ENCODE data around the gene COL13A1. TPM values are rescaled to one million over a fixed set of nuclear protein-coding genes. Genes with fewer than 3 reads are reported as not detected.

The COL13A1 gene
- total and polyA plus RNA-seq, 2 of the 8 experiments (the other 6 are each of a cell fraction or from before 2014, with no cell fraction given): 2.6 to 5.2 TPM

DNA sequence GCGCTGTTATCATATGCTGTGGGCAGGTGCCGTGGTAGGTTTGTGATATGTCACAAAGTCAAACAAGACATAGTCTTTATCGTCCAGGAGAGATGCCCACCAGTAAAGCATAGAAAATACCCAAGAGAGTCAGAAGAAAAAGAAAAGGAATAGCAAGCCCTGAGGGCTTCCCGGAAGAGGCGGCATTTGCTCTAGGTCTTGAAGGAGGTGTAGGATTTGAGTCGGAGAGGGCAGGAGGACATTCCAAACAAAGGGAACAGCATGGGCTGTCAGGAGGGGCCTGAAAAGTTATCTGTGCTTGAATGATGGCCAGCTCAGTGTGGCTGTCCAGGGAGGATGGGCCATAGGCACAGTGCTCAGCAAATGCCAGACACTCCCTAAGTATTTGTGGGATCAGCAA is 42.2 kb downstream of the COL13A1 start:
- Histone ChIP-seq H3K23me2 (ENCODE audit: low read depth, low read length) (no peaks in the 10 kb centered on the region), H3K79me1 (ENCODE audit: low read depth, low read length) (no peaks in the 10 kb centered on the region), H4K5ac (ENCODE audit: insufficient read length, low read depth, low read length) (no peak overlapping the region), H3K9me3 (ENCODE audit: insufficient read depth in 2 of 2, low read depth in 1 of 2, low read length in 1 of 2) (no peaks in the 10 kb centered on the region), H3K9ac (replicated peaks in 1 of 4; ENCODE audit: extremely low read depth in 1 of 4, low read depth in 3 of 4, low read length in 3 of 4) (no peak overlapping the region), H2BK120ac (replicated peaks; ENCODE audit: low read depth, low read length) (no peak overlapping the region), H2BK15ac (ENCODE audit: low read length) (0 out of 2 replicates have a peak overlapping the region, but pooled peaks have one; percentile 55), H4K20me1 (replicated peaks in 1 of 2; ENCODE audit: control insufficient read depth in 1 of 2, insufficient read depth in 2 of 2, low read length in 2 of 2) (no peaks in the 10 kb centered on the region), H3K4me2 (ENCODE audit: insufficient read depth in 1 of 2, low read depth in 2 of 2, low read length in 2 of 2) (no peak overlapping the region), H2BK5ac (ENCODE audit: low read depth, low read length) (no peak overlapping the region), H3K4ac (replicated peaks; ENCODE audit: insufficient read length, low read depth, low read length) (peak overlapping the region; percentile 17), H3K4me3 (ENCODE audit: extremely low read depth in 1 of 4, insufficient read depth in 2 of 4, low read depth in 3 of 4, low read length in 4 of 4) (no peak overlapping the region), H3K23ac (ENCODE audit: insufficient read length) (no peak overlapping the region), H4K91ac (replicated peaks; ENCODE audit: insufficient read length, low read length) (no peak overlapping the region), H4K8ac (ENCODE audit: extremely low read depth, insufficient read depth, low read length) (no peak overlapping the region), H3K14ac (ENCODE audit: insufficient read length) (no peak overlapping the region), H2BK12ac (ENCODE audit: low read depth, low read length) (no peak overlapping the region), H2BK20ac (ENCODE audit: low read length) (peak overlapping the region; percentile 67; the same call in 1 of the 2 replicates), H3K27ac (ENCODE audit: low read depth, low read length) (no peak overlapping the region), H3K36me3 (ENCODE audit: control insufficient read depth in 2 of 4, insufficient read depth in 4 of 4, low read length in 3 of 4) (no peaks in the 10 kb centered on the region), H3K4me1 (replicated peaks in 1 of 4; ENCODE audit: control insufficient read depth in 3 of 4, insufficient read depth in 4 of 4, low read length in 3 of 4) (peaks cover 10 to 46% (median 29%) of the 10 kb centered on the region in 4 experiments), H2AFZ (ENCODE audit: low read length) (no peak overlapping the region), H2AK5ac (ENCODE audit: low read depth, low read length) (no peak overlapping the region), H3K79me2 (ENCODE audit: control insufficient read depth in 1 of 2, insufficient read depth in 2 of 2, low read length in 2 of 2) (no peaks in the 10 kb centered on the region), H3K56ac (replicated peaks; ENCODE audit: insufficient read length, low read depth, low read length) (no peak overlapping the region), H3K27me3 (replicated peaks in 1 of 4; ENCODE audit: control insufficient read depth in 3 of 4, extremely low read depth in 1 of 4, insufficient read depth in 3 of 4, low read length in 3 of 4) (peaks cover 0 to 2% (median 0%) of the 10 kb centered on the region in 4 experiments; a peak in 1 of 7 replicates), H3K18ac (ENCODE audit: extremely low read depth, low read length) (no peak overlapping the region)
- no peak for DNase-seq (ENCODE audit: low read depth in 1 of 2, low spot score in 2 of 2)
- TF ChIP-seq, protein P1, sequence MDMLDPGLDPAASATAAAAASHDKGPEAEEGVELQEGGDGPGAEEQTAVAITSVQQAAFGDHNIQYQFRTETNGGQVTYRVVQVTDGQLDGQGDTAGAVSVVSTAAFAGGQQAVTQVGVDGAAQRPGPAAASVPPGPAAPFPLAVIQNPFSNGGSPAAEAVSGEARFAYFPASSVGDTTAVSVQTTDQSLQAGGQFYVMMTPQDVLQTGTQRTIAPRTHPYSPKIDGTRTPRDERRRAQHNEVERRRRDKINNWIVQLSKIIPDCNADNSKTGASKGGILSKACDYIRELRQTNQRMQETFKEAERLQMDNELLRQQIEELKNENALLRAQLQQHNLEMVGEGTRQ (IDR thresholded peaks at IDR 0.05; ENCODE audit: low read length): no peak
- TF ChIP-seq SP1 (IDR thresholded peaks at IDR 0.05; ENCODE audit: low read depth, low read length) (no peak), SIX5 (IDR thresholded peaks at IDR 0.05; ENCODE audit: low read depth, low read length) (no peak), CHD1 (IDR thresholded peaks at IDR 0.05; ENCODE audit: low read depth, low read length) (no peak), JUND (IDR thresholded peaks at IDR 0.05; ENCODE audit: low read length) (no peak), YY1 (IDR thresholded peaks at IDR 0.05; ENCODE audit: low read depth, low read length) (no peak), SP2 (IDR thresholded peaks at IDR 0.05; ENCODE audit: low read length) (no peak), EZH2 (IDR thresholded peaks at IDR 0.05; ENCODE audit: low read depth, low read length, severe bottlenecking) (no peak), SAP30 (IDR thresholded peaks at IDR 0.05; ENCODE audit: insufficient read depth, insufficient replicate concordance, low read length) (no peak), JUN (IDR thresholded peaks at IDR 0.05; ENCODE audit: low read depth, low read length) (no peak), CEBPB (IDR thresholded peaks at IDR 0.05; ENCODE audit: low read depth, low read length) (no peak), GTF2F1 (IDR thresholded peaks at IDR 0.05; ENCODE audit: borderline replicate concordance, low read depth, low read length) (no peak), POLR2AphosphoS5 (IDR thresholded peaks at IDR 0.05; ENCODE audit: low read depth, low read length) (no peak), POLR2A (IDR thresholded peaks at IDR 0.05; ENCODE audit: control extremely low read depth in 1 of 2, low read depth in 2 of 2, low read length in 2 of 2) (no peak)
- POLR2A ChIA-PET (ENCODE audit: partially characterized antibody): no interaction called here
- CTCF ChIA-PET (ENCODE audit: partially characterized antibody): interaction anchor here (1.1 to 12.8 kb wide), 5 partner anchors 12 to 71 kb away, joined by 3 to 128 read pairs (median 4); no protein-coding TSS in a partner anchor
- 90% methylated on average over 6 of the region's 6 CpGs; no CpG with 5 or more reads in 1 of the 2 experiments for WGBS, 2 experiments (ENCODE audit: extremely low coverage in 1 of 2, insufficient coverage in 1 of 2, insufficient read length in 1 of 2, insufficient replicate concordance in 2 of 2, low coverage in 1 of 2, low lambda C conversion rate in 2 of 2, missing lambda C conversion rate in 1 of 2)
- FAIRE-seq: no peak

All from H1 (cell line).